HEK293 (cell line): ENCODE data around the gene EIF3L.

Source experiments
- KLF1 ChIP-seq: fragments of 450-650 bp; formaldehyde crosslinking; IDR thresholded peaks from 2 replicates; pipeline ENCODE4 v1.5.1; 2016; ENCODE audit warnings: missing biosample characterization, missing genetic modification characterization
- KLF8 ChIP-seq: fragments of 450-650 bp; formaldehyde crosslinking; IDR thresholded peaks from 2 replicates; pipeline ENCODE4 v1.5.1; 2016; ENCODE audit warnings: missing biosample characterization, missing genetic modification characterization
- KLF9 ChIP-seq: fragments of 450-650 bp; formaldehyde crosslinking; IDR thresholded peaks from 2 replicates; pipeline ENCODE4 v1.5.1; 2016; ENCODE audit warnings: missing biosample characterization, missing genetic modification characterization, low read depth
- ZBTB11 ChIP-seq: fragments of 450-650 bp; formaldehyde crosslinking; conservative IDR thresholded peaks from 2 replicates; pipeline ENCODE4 v1.5.1; 2016; ENCODE audit warnings: low read depth, missing biosample characterization, missing genetic modification characterization
- ZBTB44 ChIP-seq: fragments of 450-650 bp; IDR thresholded peaks from 2 replicates; pipeline ENCODE4 v1.5.1; 2018; ENCODE audit warnings: missing biosample characterization, mild to moderate bottlenecking, missing genetic modification characterization
- ZBTB48 ChIP-seq: fragments of 450-650 bp; formaldehyde crosslinking; IDR thresholded peaks from 2 replicates; pipeline ENCODE4 v1.5.1; 2016; ENCODE audit warnings: missing biosample characterization, missing genetic modification characterization
- ZBTB8A ChIP-seq: fragments of 450-650 bp; formaldehyde crosslinking; IDR thresholded peaks from 2 replicates; pipeline ENCODE4 v1.5.1; 2016; ENCODE audit warnings: missing biosample characterization, missing genetic modification characterization
- ZFP37 ChIP-seq: fragments of 450-650 bp; formaldehyde crosslinking; IDR thresholded peaks from 2 replicates; pipeline ENCODE4 v1.5.1; 2016; ENCODE audit warnings: missing biosample characterization, missing genetic modification characterization
- ZFP41 ChIP-seq: fragments of 450-650 bp; formaldehyde crosslinking; IDR thresholded peaks from 2 replicates; pipeline ENCODE4 v1.5.1; 2016; ENCODE audit warnings: missing biosample characterization, missing genetic modification characterization, borderline replicate concordance
- ZNF138 ChIP-seq: fragments of 450-650 bp; formaldehyde crosslinking; IDR thresholded peaks from 2 replicates; pipeline ENCODE4 v1.5.1; 2016; ENCODE audit warnings: missing biosample characterization, missing genetic modification characterization, borderline replicate concordance
- ZNF146 ChIP-seq: fragments of 450-650 bp; formaldehyde crosslinking; IDR thresholded peaks from 2 replicates; pipeline ENCODE4 v1.5.1; 2016; ENCODE audit warnings: missing biosample characterization, missing genetic modification characterization
- ZNF16 ChIP-seq: fragments of 450-650 bp; formaldehyde crosslinking; IDR thresholded peaks from 2 replicates; pipeline ENCODE4 v1.5.1; 2016; ENCODE audit warnings: low read depth, missing biosample characterization, missing genetic modification characterization
- ZNF169 ChIP-seq: fragments of 450-650 bp; formaldehyde crosslinking; IDR thresholded peaks from 2 replicates; pipeline ENCODE4 v1.5.1; 2016; ENCODE audit warnings: missing biosample characterization, missing genetic modification characterization
- ZNF214 ChIP-seq: fragments of 450-650 bp; formaldehyde crosslinking; IDR thresholded peaks from 2 replicates; pipeline ENCODE4 v1.5.1; 2017; ENCODE audit warnings: missing biosample characterization, mild to moderate bottlenecking, missing genetic modification characterization, borderline replicate concordance
- ZNF423 ChIP-seq: fragments of 450-650 bp; formaldehyde crosslinking; IDR thresholded peaks from 2 replicates; pipeline ENCODE4 v1.5.1; 2016; ENCODE audit warnings: missing biosample characterization, missing genetic modification characterization
- ZNF433 ChIP-seq: fragments of 450-650 bp; formaldehyde crosslinking; IDR thresholded peaks from 2 replicates; pipeline ENCODE4 v1.5.1; 2016; ENCODE audit warnings: missing biosample characterization, missing genetic modification characterization, low read depth
- ZNF530 ChIP-seq: fragments of 450-650 bp; formaldehyde crosslinking; IDR thresholded peaks from 2 replicates; pipeline ENCODE4 v1.5.1; 2016; ENCODE audit warnings: low read depth, missing biosample characterization, missing genetic modification characterization
- ZNF544 ChIP-seq: fragments of 450-650 bp; formaldehyde crosslinking; IDR thresholded peaks from 2 replicates; pipeline ENCODE4 v1.5.0; 2017; ENCODE audit warnings: missing biosample characterization, missing genetic modification characterization
- ZNF626 ChIP-seq: fragments of 450-650 bp; sonication (Bioruptor Pico); formaldehyde crosslinking; IDR thresholded peaks from 2 replicates; pipeline ENCODE4 v1.5.1; 2018; ENCODE audit warnings: missing biosample characterization, missing genetic modification characterization, inconsistent platforms
- ZNF629 ChIP-seq: fragments of 450-650 bp; formaldehyde crosslinking; IDR thresholded peaks from 2 replicates; pipeline ENCODE4 v1.5.1; 2017; ENCODE audit warnings: missing biosample characterization, missing genetic modification characterization
- ZNF677 ChIP-seq: fragments of 450-650 bp; IDR thresholded peaks from 2 replicates; pipeline ENCODE4 v1.5.0; 2018; ENCODE audit warnings: missing biosample characterization, mild to moderate bottlenecking, missing genetic modification characterization, moderate library complexity
- ZNF747 ChIP-seq: fragments of 450-650 bp; formaldehyde crosslinking; IDR thresholded peaks from 2 replicates; pipeline ENCODE4 v1.5.1; 2016; ENCODE audit warnings: missing biosample characterization, missing genetic modification characterization
- ZNF768 ChIP-seq: fragments of 450-650 bp; formaldehyde crosslinking; IDR thresholded peaks from 2 replicates; pipeline ENCODE4 v1.5.1; 2018; ENCODE audit warnings: missing biosample characterization, mild to moderate bottlenecking, missing genetic modification characterization
- TF ChIP-seq, protein P1 (sequence below): fragments of 450-650 bp; formaldehyde crosslinking; IDR thresholded peaks from 2 replicates; pipeline ENCODE4 v1.5.1; 2016; ENCODE audit warnings: missing biosample characterization, missing genetic modification characterization
- TF ChIP-seq, protein P2 (sequence below): fragments of 450-650 bp; formaldehyde crosslinking; IDR thresholded peaks from 2 replicates; pipeline ENCODE4 v1.5.1; 2016; ENCODE audit warnings: missing biosample characterization, missing genetic modification characterization, borderline replicate concordance
- TF ChIP-seq, protein P3 (sequence below): fragments of 450-650 bp; formaldehyde crosslinking; IDR thresholded peaks from 2 replicates; pipeline ENCODE4 v1.5.1; 2016; ENCODE audit warnings: missing biosample characterization, missing genetic modification characterization
- TF ChIP-seq, protein P4 (sequence below): fragments of 450-650 bp; formaldehyde crosslinking; IDR thresholded peaks from 2 replicates; pipeline ENCODE4 v1.5.1; 2016; ENCODE audit warnings: missing biosample characterization, missing genetic modification characterization, low read depth

The EIF3L gene

GRCh38 chr22:37804881-37805809, 44.1 kb upstream of the EIF3L start (continued):
- TF ChIP-seq ZNF16 (tag by site-specific recombination) (no peak), ZNF747 (no peak), ZNF626 (no peak), ZBTB11 (tag by site-specific recombination) (0 out of 2 replicates have a peak, but pooled peaks have one; percentile 26), KLF1 (no peak), ZBTB8A (tag by site-specific recombination) (peak; percentile 95), ZBTB48 (tag by site-specific recombination) (no peak), KLF9 (tag by site-specific recombination) (no peak), ZNF530 (tag by site-specific recombination) (no peak), ZNF768 (tag by site-specific recombination) (0 out of 2 replicates have a peak, but pooled peaks have one; percentile 38), ZFP41 (tag by site-specific recombination) (no peak), ZNF146 (tag by site-specific recombination) (0 out of 2 replicates have a peak, but pooled peaks have one; percentile 22), ZNF214 (tag by site-specific recombination) (no peak), ZNF138 (tag by site-specific recombination) (no peak), ZFP37 (tag by site-specific recombination) (0 out of 2 replicates have a peak, but pooled peaks have one; percentile 45), ZNF433 (tag by site-specific recombination) (no peak), ZNF169 (tag by site-specific recombination) (no peak), ZNF544 (tag by site-specific recombination) (no peak), ZNF423 (no peak), ZBTB44 (tag by site-specific recombination) (no peak), KLF8 (peak; percentile 80), ZNF629 (no peak), ZNF677 (no peak)
- TF ChIP-seq, protein P1, sequence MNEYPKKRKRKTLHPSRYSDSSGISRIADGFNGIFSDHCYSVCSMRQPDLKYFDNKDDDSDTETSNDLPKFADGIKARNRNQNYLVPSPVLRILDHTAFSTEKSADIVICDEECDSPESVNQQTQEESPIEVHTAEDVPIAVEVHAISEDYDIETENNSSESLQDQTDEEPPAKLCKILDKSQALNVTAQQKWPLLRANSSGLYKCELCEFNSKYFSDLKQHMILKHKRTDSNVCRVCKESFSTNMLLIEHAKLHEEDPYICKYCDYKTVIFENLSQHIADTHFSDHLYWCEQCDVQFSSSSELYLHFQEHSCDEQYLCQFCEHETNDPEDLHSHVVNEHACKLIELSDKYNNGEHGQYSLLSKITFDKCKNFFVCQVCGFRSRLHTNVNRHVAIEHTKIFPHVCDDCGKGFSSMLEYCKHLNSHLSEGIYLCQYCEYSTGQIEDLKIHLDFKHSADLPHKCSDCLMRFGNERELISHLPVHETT (tag by site-specific recombination): no peak
- TF ChIP-seq, protein P2, sequence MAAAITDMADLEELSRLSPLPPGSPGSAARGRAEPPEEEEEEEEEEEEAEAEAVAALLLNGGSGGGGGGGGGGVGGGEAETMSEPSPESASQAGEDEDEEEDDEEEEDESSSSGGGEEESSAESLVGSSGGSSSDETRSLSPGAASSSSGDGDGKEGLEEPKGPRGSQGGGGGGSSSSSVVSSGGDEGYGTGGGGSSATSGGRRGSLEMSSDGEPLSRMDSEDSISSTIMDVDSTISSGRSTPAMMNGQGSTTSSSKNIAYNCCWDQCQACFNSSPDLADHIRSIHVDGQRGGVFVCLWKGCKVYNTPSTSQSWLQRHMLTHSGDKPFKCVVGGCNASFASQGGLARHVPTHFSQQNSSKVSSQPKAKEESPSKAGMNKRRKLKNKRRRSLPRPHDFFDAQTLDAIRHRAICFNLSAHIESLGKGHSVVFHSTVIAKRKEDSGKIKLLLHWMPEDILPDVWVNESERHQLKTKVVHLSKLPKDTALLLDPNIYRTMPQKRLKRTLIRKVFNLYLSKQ (tag by site-specific recombination): no peak
- TF ChIP-seq, protein P3, sequence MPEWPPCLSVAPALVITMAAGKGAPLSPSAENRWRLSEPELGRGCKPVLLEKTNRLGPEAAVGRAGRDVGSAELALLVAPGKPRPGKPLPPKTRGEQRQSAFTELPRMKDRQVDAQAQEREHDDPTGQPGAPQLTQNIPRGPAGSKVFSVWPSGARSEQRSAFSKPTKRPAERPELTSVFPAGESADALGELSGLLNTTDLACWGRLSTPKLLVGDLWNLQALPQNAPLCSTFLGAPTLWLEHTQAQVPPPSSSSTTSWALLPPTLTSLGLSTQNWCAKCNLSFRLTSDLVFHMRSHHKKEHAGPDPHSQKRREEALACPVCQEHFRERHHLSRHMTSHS (tag by site-specific recombination): no peak
- TF ChIP-seq, protein P4, sequence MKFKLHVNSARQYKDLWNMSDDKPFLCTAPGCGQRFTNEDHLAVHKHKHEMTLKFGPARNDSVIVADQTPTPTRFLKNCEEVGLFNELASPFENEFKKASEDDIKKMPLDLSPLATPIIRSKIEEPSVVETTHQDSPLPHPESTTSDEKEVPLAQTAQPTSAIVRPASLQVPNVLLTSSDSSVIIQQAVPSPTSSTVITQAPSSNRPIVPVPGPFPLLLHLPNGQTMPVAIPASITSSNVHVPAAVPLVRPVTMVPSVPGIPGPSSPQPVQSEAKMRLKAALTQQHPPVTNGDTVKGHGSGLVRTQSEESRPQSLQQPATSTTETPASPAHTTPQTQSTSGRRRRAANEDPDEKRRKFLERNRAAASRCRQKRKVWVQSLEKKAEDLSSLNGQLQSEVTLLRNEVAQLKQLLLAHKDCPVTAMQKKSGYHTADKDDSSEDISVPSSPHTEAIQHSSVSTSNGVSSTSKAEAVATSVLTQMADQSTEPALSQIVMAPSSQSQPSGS (tag by site-specific recombination): no peak
